GM18951 (cell line): Measurements from ENCODE around the gene MBLAC1.

Source experiments
- POLR2A ChIP-seq: IDR thresholded peaks from 4 replicates; pipeline ENCODE4 v1.6.1; 2011; ENCODE audit warnings: mild to moderate bottlenecking; ENCODE audit not compliant: insufficient read length, insufficient read depth; ENCODE audit errors: extremely low read depth
- in situ Hi-C: fragments of 300-500 bp; cut with MboI; formaldehyde crosslinking; loops from one replicate; pipeline ENCODE4 v1.12.0; 2022; ENCODE audit warnings: low sequenced_read_pairs, mixed read lengths, inconsistent platforms; ENCODE audit not compliant: unreplicated experiment

The MBLAC1 gene

GRCh38 chr7:100170101-100170897 is 43.5 kb downstream of the MBLAC1 start:
- no peak for TF ChIP-seq POLR2A
- in situ Hi-C loops: no loop called here

- TF ChIP-seq POLR2A: no peak
- in situ Hi-C loops: no loop called here
Measured at GRCh38 chr7:100171087-100171681, 44.4 kb downstream of the MBLAC1 start.

GRCh38 chr7:100171840-100172239 is 45.1 kb downstream of the MBLAC1 start:
- TF ChIP-seq POLR2A: no peak
- in situ Hi-C loops: no loop called here

- TF ChIP-seq POLR2A: no peak
- in situ Hi-C loops: no loop called here
Measured at GRCh38 chr7:100173806-100174495, 47.2 kb downstream of the MBLAC1 start.

GRCh38 chr7:100174582-100174981 is 47.8 kb downstream of the MBLAC1 start:
- TF ChIP-seq POLR2A: no peak
- in situ Hi-C loops: no loop called here

GRCh38 chr7:100175296-100175935 is 48.6 kb downstream of the MBLAC1 start:
- TF ChIP-seq POLR2A: no peak
- in situ Hi-C loops: no loop called here

- no peak for TF ChIP-seq POLR2A
- in situ Hi-C loops: no loop called here
Measured at GRCh38 chr7:100176096-100177044, 49.6 kb downstream of the MBLAC1 start.

- in situ Hi-C loops: no loop called here
- peak; percentile 59 for TF ChIP-seq POLR2A
Measured at GRCh38 chr7:100177045-100178001, 50.6 kb downstream of the MBLAC1 start, which contains the start of the genes GPC2 and STAG3. Gene GPC2, minus strand, starts transcription at chr7:100177381. Its CDS starts 182 bp downstream, at chr7:100177199. Gene STAG3, plus strand, starts transcription at chr7:100177918. Its CDS starts 2,639 bp downstream, at chr7:100180557.
